ENCODE data around the gene WDR18. TPM values are rescaled to one million over a fixed set of nuclear protein-coding genes. Genes with fewer than 3 reads are reported as not detected.

The WDR18 gene
- total and polyA plus RNA-seq, 2 experiments from 2014 or later = 155 to 157 TPM

DNA sequence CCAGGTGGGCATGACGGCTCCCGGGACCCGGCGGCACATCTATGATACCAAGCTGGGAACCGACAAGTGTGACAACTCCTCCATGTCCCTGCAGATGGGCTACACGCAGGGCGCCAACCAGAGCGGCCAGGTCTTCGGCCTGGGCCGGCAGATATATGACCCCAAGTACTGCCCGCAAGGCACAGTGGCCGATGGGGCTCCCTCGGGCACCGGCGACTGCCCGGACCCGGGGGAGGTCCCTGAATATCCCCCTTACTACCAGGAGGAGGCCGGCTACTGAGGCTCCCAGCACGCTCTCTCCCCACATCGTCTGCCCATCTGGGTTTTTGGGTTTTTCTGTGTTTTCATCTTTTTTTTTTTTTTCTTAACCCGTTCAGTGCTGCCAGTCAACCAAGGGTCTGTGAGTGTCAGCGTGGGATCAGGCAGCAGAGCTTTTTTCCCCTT lies 53.5 kb downstream of the WDR18 start (continued):
- TF ChIP-seq, protein P1, sequence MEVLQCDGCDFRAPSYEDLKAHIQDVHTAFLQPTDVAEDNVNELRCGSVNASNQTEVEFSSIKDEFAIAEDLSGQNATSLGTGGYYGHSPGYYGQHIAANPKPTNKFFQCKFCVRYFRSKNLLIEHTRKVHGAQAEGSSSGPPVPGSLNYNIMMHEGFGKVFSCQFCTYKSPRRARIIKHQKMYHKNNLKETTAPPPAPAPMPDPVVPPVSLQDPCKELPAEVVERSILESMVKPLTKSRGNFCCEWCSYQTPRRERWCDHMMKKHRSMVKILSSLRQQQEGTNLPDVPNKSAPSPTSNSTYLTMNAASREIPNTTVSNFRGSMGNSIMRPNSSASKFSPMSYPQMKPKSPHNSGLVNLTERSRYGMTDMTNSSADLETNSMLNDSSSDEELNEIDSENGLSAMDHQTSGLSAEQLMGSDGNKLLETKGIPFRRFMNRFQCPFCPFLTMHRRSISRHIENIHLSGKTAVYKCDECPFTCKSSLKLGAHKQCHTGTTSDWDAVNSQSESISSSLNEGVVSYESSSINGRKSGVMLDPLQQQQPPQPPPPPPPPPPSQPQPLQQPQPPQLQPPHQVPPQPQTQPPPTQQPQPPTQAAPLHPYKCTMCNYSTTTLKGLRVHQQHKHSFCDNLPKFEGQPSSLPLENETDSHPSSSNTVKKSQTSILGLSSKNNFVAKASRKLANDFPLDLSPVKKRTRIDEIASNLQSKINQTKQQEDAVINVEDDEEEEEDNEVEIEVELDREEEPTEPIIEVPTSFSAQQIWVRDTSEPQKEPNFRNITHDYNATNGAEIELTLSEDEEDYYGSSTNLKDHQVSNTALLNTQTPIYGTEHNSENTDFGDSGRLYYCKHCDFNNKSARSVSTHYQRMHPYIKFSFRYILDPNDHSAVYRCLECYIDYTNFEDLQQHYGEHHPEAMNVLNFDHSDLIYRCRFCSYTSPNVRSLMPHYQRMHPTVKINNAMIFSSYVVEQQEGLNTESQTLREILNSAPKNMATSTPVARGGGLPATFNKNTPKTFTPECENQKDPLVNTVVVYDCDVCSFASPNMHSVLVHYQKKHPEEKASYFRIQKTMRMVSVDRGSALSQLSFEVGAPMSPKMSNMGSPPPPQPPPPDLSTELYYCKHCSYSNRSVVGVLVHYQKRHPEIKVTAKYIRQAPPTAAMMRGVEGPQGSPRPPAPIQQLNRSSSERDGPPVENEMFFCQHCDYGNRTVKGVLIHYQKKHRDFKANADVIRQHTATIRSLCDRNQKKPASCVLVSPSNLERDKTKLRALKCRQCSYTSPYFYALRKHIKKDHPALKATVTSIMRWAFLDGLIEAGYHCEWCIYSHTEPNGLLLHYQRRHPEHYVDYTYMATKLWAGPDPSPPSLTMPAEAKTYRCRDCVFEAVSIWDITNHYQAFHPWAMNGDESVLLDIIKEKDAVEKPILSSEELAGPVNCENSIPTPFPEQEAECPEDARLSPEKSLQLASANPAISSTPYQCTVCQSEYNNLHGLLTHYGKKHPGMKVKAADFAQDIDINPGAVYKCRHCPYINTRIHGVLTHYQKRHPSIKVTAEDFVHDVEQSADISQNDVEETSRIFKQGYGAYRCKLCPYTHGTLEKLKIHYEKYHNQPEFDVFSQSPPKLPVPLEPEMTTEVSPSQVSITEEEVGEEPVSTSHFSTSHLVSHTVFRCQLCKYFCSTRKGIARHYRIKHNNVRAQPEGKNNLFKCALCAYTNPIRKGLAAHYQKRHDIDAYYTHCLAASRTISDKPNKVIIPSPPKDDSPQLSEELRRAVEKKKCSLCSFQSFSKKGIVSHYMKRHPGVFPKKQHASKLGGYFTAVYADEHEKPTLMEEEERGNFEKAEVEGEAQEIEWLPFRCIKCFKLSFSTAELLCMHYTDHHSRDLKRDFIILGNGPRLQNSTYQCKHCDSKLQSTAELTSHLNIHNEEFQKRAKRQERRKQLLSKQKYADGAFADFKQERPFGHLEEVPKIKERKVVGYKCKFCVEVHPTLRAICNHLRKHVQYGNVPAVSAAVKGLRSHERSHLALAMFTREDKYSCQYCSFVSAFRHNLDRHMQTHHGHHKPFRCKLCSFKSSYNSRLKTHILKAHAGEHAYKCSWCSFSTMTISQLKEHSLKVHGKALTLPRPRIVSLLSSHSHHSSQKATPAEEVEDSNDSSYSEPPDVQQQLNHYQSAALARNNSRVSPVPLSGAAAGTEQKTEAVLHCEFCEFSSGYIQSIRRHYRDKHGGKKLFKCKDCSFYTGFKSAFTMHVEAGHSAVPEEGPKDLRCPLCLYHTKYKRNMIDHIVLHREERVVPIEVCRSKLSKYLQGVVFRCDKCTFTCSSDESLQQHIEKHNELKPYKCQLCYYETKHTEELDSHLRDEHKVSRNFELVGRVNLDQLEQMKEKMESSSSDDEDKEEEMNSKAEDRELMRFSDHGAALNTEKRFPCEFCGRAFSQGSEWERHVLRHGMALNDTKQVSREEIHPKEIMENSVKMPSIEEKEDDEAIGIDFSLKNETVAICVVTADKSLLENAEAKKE (CRISPR knock-in tag; IDR thresholded peaks at IDR 0.05) = no peak

DNA sequence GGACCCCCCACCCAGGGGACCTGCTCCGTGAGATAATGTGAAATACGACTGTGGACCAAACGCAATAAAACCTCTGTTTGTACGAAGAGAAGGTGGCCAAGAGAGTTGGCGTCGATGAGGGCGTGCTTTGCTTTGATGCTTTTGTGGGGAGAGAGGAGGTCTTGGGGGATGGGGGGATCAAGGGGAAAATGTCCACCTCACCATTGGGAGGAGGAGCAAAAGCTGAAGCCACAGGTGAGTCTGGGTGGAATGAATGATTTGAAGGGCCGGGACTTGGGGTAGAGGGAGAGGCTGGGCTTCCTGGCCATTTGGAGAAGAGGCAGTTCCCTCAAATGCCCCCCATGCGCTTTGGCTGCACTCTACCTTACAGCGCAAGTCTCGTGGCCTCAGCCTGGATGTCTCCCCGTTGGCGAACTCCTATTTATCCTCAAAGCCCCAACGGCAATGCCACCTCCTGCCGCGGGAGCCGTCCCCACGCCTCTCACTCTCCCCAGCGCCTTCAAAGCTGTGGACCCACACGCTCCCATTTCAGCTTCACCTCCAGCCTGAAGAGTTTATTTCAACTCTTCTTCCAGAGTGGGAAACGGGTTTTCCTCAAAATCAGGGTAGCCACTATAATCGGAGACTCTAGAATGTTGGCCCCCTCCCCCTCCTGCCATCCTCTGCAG lies 55.0 kb downstream of the WDR18 start:
- Histone ChIP-seq H4K20me1 (replicated peaks; ENCODE audit: insufficient read depth) (peaks cover 4% of the 10 kb centered on the region; the same call in 1 of the 2 replicates), H3K79me2 (replicated peaks; ENCODE audit: insufficient read depth) (no peaks in the 10 kb centered on the region), H2AFZ (no peak overlapping the region), H3F3A (replicated peaks; ENCODE audit: low read depth) (peaks cover 38% of the 10 kb centered on the region), H3K27me3 (ENCODE audit: insufficient read depth) (no peaks in the 10 kb centered on the region), H3K4me2 (peak overlapping the region; percentile 84), H3K9me2 (ENCODE audit: insufficient read depth) (no peaks in the 10 kb centered on the region), H3K36me3 (ENCODE audit: insufficient read depth) (peaks cover 16% of the 10 kb centered on the region; the same call in 1 of the 2 replicates), H3K4me3 (peak overlapping the region; percentile 91), H3K27ac (ENCODE audit: low read depth) (peak overlapping the region; percentile 88), H3K4me1 (ENCODE audit: insufficient read depth) (peaks cover 10% of the 10 kb centered on the region)
- DNase-seq (ENCODE audit: low spot score) (peak; percentile 52), ATAC-seq (peak; percentile 0; the same call in 1 of the 3 replicates)
- Mint-ChIP-seq H3K9me3 (peaks cover 2% of the 10 kb centered on the region; the same call in 2 of the 3 replicates), H3K4me1 (peaks cover 15% of the 10 kb centered on the region), H3K27ac (peak overlapping the region; percentile 4; the same call in 1 of the 2 replicates), H3K27me3 (ENCODE audit: insufficient read depth, low read depth, poor library complexity) (peaks cover 39% of the 10 kb centered on the region), H3K4me3 (peak overlapping the region; percentile 89), H3K36me3 (ENCODE audit: low read depth) (peaks cover 45% of the 10 kb centered on the region)
- TF ChIP-seq EZH2 (IDR thresholded peaks at IDR 0.05; ENCODE audit: low read depth, unreplicated experiment) (no peak), POLR2AphosphoS5 (IDR thresholded peaks at IDR 0.05; ENCODE audit: low read depth) (peak; percentile 42; the same call in 1 of the 2 replicates)
